Colonic mucosa (tissue), 4 donors: Measurements from ENCODE around the gene KCNIP1. TPM values are rescaled to one million over a fixed set of nuclear protein-coding genes. Genes with fewer than 3 reads are reported as not detected.

Experiments used
- DNase-seq: peaks from one replicate; pipeline ENCODE4 v3.0.0-alpha.2; 2020
- H3K27ac ChIP-seq: fragments of 200-600 bp; one replicate; pipeline ENCODE4 v1.8.0; 2021
- H3K27me3 ChIP-seq: fragments of 200-600 bp; one replicate; pipeline ENCODE4 v1.8.0; 2021
- H3K36me3 ChIP-seq: fragments of 200-600 bp; one replicate; pipeline ENCODE4 v1.8.0; 2021
- H3K4me1 ChIP-seq: fragments of 200-600 bp; one replicate; pipeline ENCODE4 v1.8.0; 2021; ENCODE audit warnings: mild to moderate bottlenecking
- H3K4me3 ChIP-seq: fragments of 200-600 bp; one replicate; pipeline ENCODE4 v1.8.0; 2021
- H3K9ac ChIP-seq, 2 donors: one replicate each; pipeline ENCODE4 v1.7.0; 2013; ENCODE audit warnings: control low read depth in 2 of 2, low read depth in 2 of 2, low read length in 2 of 2
- H3K9me3 ChIP-seq: fragments of 200-600 bp; one replicate; pipeline ENCODE4 v1.8.0; 2021
- CTCF ChIP-seq: fragments of 200-600 bp; IDR thresholded peaks from one replicate; pipeline ENCODE4 v1.8.0; 2022; ENCODE audit warnings: antibody characterized with exemption, mild to moderate bottlenecking
- intact Hi-C: fragments of 100-400 bp; cut with DNase I; formaldehyde crosslinking; loops from one replicate; pipeline ENCODE4 v1.14.1; 2022
- total RNA-seq, 2 donors: library from RNA; stranded (reverse); fragmentation: NEBNext Ultra II Directional in 1 of 2; extraction: Animal tissue kit (Norgen Biotek cat#: 25700) in 1 of 2; gene quantifications; one replicate each; pipeline ENCODE4 v1.2.1, GENCODE V29; 2021
- donor health status: healthy.
- donor health status: DM: no; HTN: no; CAD: no.
- donor health status: DM: no; HTN: no; CAD: no.

The KCNIP1 gene
- total RNA-seq, 2 donors from 2014 or later, result 0.24 to 0.25 TPM

DNA sequence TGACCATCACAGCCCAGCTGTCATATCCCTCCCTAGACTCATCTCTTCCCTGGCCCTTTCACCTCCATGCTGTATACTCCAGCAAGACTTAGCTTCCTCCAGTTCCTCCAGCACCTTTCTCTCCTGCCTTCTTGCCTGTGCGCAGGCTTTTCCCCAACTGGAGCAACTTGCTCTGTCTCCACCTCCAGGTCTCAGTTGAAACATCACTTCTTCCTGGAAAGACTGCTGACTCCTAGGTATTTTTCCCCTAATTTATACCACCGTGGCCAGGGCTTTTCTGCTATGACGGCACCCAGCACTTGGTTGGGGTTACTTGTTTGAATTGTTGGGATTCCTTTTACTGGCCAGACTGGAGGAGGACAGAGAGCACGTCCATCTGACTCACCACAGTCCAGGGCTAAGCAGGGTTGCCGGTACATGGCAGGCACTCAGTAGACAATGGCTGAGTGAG is 67.5 kb downstream of the KCNIP1 start:
- no peaks in the 10 kb centered on the region for H3K27me3 ChIP-seq
- intact Hi-C loops, result no loop called here

DNA sequence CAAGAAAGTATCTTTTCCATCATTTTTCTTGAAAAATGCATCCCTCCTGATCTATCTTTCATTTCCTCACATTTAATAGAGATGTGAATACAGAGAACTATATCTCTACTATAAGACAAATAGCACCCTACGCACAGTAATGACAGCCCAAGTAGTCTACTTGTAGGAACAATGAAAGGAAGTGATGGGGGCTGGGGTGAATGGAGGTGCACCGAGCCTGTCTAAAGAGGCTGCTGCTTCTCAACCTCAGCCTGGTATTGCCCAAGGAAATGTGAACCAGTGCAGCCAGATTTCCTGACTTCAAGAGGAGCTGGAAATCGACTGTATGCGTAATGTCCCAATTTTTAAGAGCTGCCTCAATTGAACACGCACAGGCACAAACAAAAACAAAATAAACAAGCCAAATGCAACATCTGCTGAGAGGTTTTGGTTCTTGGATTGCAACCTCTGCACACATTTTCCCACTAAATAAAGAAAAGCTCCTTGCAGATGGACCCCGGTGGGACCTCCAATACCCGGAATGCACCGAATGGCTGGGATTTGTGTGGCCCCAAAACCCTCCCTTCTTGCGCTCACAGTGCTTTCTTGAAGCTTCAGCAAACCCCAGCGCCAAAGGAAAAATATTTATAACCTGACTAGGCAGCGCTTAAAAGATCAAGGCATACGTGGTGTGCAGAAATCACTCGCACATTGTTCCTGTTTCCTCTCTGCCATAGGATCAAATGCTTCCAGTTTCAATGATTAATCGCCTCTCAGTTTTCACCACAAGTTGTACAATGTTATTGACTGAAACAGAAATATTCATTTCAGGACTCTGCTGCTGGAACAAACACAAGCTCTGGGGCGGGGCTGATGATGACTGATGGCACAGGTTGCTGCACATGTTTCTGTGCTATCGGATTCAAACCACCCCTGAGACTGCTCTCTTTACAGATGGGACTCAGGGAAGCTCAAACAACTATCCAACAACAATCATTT is 68.3 kb downstream of the KCNIP1 start:
- DNase-seq, result no peak
- TF ChIP-seq CTCF, result no peak
- Histone ChIP-seq H3K27ac (no peak overlapping the region), H3K4me1 (no peaks in the 10 kb centered on the region), H3K36me3 (no peaks in the 10 kb centered on the region), H3K9me3 (no peaks in the 10 kb centered on the region), H3K27me3 (no peaks in the 10 kb centered on the region), H3K9ac (no peak overlapping the region), H3K4me3 (no peak overlapping the region)
- intact Hi-C loops, result no loop called here

More for the DNA sequence above, 67.5 kb downstream of the KCNIP1 start:
- Histone ChIP-seq H3K9ac (no peak overlapping the region), H3K4me1 (no peaks in the 10 kb centered on the region), H3K9me3 (no peaks in the 10 kb centered on the region), H3K27ac (no peak overlapping the region), H3K36me3 (no peaks in the 10 kb centered on the region), H3K4me3 (no peak overlapping the region)
- no peak for DNase-seq
- no peak for TF ChIP-seq CTCF

DNA sequence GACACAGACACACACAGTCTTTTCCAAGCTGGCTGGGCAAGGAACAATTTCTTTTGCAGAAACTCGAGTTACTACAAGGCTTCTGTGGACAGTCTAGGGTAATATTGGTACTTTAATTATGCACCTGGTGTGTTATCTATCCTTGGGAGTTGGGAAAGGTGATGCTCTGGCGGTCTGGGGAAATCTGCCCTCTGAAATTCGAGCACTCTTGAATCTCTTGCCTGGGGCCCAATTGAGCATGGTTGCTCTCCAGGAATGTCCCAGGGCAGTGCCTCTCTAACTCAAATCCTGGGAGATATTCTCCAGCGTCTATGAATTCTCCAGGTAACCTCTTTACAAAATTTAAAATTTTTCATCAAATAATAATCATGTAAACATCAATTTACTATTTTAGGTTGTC is 69.3 kb downstream of the KCNIP1 start:
- intact Hi-C loops, result no loop called here
- no peak for DNase-seq
- H3K4me1 ChIP-seq, result no peaks in the 10 kb centered on the region
- no peak overlapping the region for H3K9ac ChIP-seq
- H3K4me3 ChIP-seq, result no peak overlapping the region
- no peak for TF ChIP-seq CTCF
- no peaks in the 10 kb centered on the region for H3K27me3 ChIP-seq
- no peaks in the 10 kb centered on the region for H3K9me3 ChIP-seq
- H3K27ac ChIP-seq, result no peak overlapping the region
- H3K36me3 ChIP-seq, result no peaks in the 10 kb centered on the region

- H3K4me1 ChIP-seq, result no peaks in the 10 kb centered on the region
- H3K36me3 ChIP-seq, result no peaks in the 10 kb centered on the region
- H3K27ac ChIP-seq, result no peak overlapping the region
- no peaks in the 10 kb centered on the region for H3K27me3 ChIP-seq
- H3K9me3 ChIP-seq, result no peaks in the 10 kb centered on the region
- no peak for DNase-seq
- intact Hi-C loops, result no loop called here
- TF ChIP-seq CTCF, result no peak
- H3K9ac ChIP-seq, result no peak overlapping the region
- no peak overlapping the region for H3K4me3 ChIP-seq
Measured at GRCh38 chr5:170573660-170574059, 69.8 kb downstream of the KCNIP1 start.

- no peak for TF ChIP-seq CTCF
Measured at GRCh38 chr5:170576602-170577535, 73.0 kb downstream of the KCNIP1 start.

More at GRCh38 chr5:170576602-170577535, 73.0 kb downstream of the KCNIP1 start:
- Histone ChIP-seq H3K4me1 (no peaks in the 10 kb centered on the region), H3K4me3 (no peak overlapping the region), H3K36me3 (no peaks in the 10 kb centered on the region), H3K9me3 (no peaks in the 10 kb centered on the region), H3K27me3 (no peaks in the 10 kb centered on the region), H3K27ac (no peak overlapping the region), H3K9ac (no peak overlapping the region)
- intact Hi-C loops, result no loop called here
- DNase-seq, result no peak
